Measurements from ENCODE around the gene REPS2. TPM values are rescaled to one million over a fixed set of nuclear protein-coding genes. Genes with fewer than 3 reads are reported as not detected.

The REPS2 gene
- polyA plus RNA-seq, 3 donors, result 2.1 to 4.7 (median 3.6) TPM

- H3K79me2 ChIP-seq (ENCODE audit: insufficient read depth, low read length), result no peaks in the 10 kb centered on the region
- H3K4me1 Mint-ChIP-seq, result peaks cover 21% of the 10 kb centered on the region
- peaks cover 0 to 2% of the 10 kb centered on the region in 2 donors for H3K36me3 ChIP-seq (replicated peaks in 1 of 2; ENCODE audit: control insufficient read depth in 1 of 2, insufficient read depth in 2 of 2, low read length in 2 of 2)
- peaks cover 4 to 11% of the 10 kb centered on the region in 2 donors for H3K4me1 ChIP-seq (ENCODE audit: control insufficient read depth in 1 of 2, insufficient read depth in 2 of 2, low read length in 2 of 2)
- H3K4me3 Mint-ChIP-seq, result peak overlapping the region in 1 of 2 donors; percentile 21
- intact Hi-C loops (cut with micrococcal nuclease), result no loop called here
- no CpG with 5 or more reads among the region's 4 CpGs for WGBS (ENCODE audit: insufficient coverage)
- H3K9me3 ChIP-seq (replicated peaks in 1 of 2; ENCODE audit: control insufficient read depth in 1 of 2, insufficient read depth in 1 of 2, low read length in 2 of 2), result no peaks in the 10 kb centered on the region
- no peak overlapping the region for H2AFZ ChIP-seq (ENCODE audit: insufficient read depth, low read depth, low read length, poor library complexity, severe bottlenecking)
- no peak overlapping the region for H3K4me2 ChIP-seq (replicated peaks; ENCODE audit: extremely low read depth, low read length, poor library complexity, severe bottlenecking)
- TF ChIP-seq, protein P1, sequence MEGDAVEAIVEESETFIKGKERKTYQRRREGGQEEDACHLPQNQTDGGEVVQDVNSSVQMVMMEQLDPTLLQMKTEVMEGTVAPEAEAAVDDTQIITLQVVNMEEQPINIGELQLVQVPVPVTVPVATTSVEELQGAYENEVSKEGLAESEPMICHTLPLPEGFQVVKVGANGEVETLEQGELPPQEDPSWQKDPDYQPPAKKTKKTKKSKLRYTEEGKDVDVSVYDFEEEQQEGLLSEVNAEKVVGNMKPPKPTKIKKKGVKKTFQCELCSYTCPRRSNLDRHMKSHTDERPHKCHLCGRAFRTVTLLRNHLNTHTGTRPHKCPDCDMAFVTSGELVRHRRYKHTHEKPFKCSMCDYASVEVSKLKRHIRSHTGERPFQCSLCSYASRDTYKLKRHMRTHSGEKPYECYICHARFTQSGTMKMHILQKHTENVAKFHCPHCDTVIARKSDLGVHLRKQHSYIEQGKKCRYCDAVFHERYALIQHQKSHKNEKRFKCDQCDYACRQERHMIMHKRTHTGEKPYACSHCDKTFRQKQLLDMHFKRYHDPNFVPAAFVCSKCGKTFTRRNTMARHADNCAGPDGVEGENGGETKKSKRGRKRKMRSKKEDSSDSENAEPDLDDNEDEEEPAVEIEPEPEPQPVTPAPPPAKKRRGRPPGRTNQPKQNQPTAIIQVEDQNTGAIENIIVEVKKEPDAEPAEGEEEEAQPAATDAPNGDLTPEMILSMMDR (IDR thresholded peaks at IDR 0.05), result no peak
- peaks cover 0 to 20% of the 10 kb centered on the region in 2 donors for H3K27me3 ChIP-seq (ENCODE audit: control insufficient read depth in 2 of 2, insufficient read depth in 2 of 2, low read length in 2 of 2)
- H3K27me3 Mint-ChIP-seq (ENCODE audit: low read depth in 3 of 3), result peaks cover 0 to 20% (median 1%) of the 10 kb centered on the region in 3 donors
- H3K9ac ChIP-seq (ENCODE audit: insufficient read depth, low read length, poor library complexity, severe bottlenecking), result no peak overlapping the region
- peak overlapping the region in 2 of 7 donors; percentile 38 to 47 for H3K27ac Mint-ChIP-seq
- no peak overlapping the region for H3K27ac ChIP-seq (ENCODE audit: low read depth in 1 of 2, low read length in 2 of 2)
- no peaks in the 10 kb centered on the region for H4K20me1 ChIP-seq (ENCODE audit: insufficient read depth, low read length)
- no peak overlapping the region for H3K4me3 ChIP-seq (replicated peaks in 1 of 3; ENCODE audit: low read depth in 2 of 3, low read length in 3 of 3)
- DNase-seq, result peak in 2 of 3 donors; percentile 14 to 19
- no peaks in the 10 kb centered on the region for H3K9me3 Mint-ChIP-seq
- peaks cover 5 to 14% of the 10 kb centered on the region in 2 donors for H3K36me3 Mint-ChIP-seq
These were observed 83.6 kb downstream of the REPS2 start for GRCh38 chrX:17030092-17030491.

- Histone ChIP-seq H2AFZ (ENCODE audit: insufficient read depth, low read depth, low read length, poor library complexity, severe bottlenecking) (no peak overlapping the region), H3K79me2 (ENCODE audit: insufficient read depth, low read length) (no peaks in the 10 kb centered on the region), H3K9ac (ENCODE audit: insufficient read depth, low read length, poor library complexity, severe bottlenecking) (no peak overlapping the region), H3K27me3 (ENCODE audit: control insufficient read depth in 2 of 2, insufficient read depth in 2 of 2, low read length in 2 of 2) (peaks cover 0 to 18% of the 10 kb centered on the region in 2 donors), H3K27ac (ENCODE audit: low read depth in 1 of 2, low read length in 2 of 2) (no peak overlapping the region), H3K36me3 (replicated peaks in 1 of 2; ENCODE audit: control insufficient read depth in 1 of 2, insufficient read depth in 2 of 2, low read length in 2 of 2) (peaks cover 0 to 2% of the 10 kb centered on the region in 2 donors), H3K4me2 (replicated peaks; ENCODE audit: extremely low read depth, low read length, poor library complexity, severe bottlenecking) (no peak overlapping the region), H3K4me1 (ENCODE audit: control insufficient read depth in 1 of 2, insufficient read depth in 2 of 2, low read length in 2 of 2) (peaks cover 4 to 11% of the 10 kb centered on the region in 2 donors), H3K9me3 (replicated peaks in 1 of 2; ENCODE audit: control insufficient read depth in 1 of 2, insufficient read depth in 1 of 2, low read length in 2 of 2) (no peaks in the 10 kb centered on the region), H4K20me1 (ENCODE audit: insufficient read depth, low read length) (no peaks in the 10 kb centered on the region), H3K4me3 (replicated peaks in 1 of 3; ENCODE audit: low read depth in 2 of 3, low read length in 3 of 3) (no peak overlapping the region)
- Mint-ChIP-seq H3K4me3 (peak overlapping the region in 1 of 2 donors; percentile 21), H3K27ac (no peak overlapping the region), H3K9me3 (no peaks in the 10 kb centered on the region), H3K4me1 (peaks cover 22% of the 10 kb centered on the region), H3K36me3 (peaks cover 4 to 15% of the 10 kb centered on the region in 2 donors), H3K27me3 (ENCODE audit: low read depth in 3 of 3) (peaks cover 0 to 21% (median 1%) of the 10 kb centered on the region in 3 donors)
- DNase-seq, result no peak
- WGBS (ENCODE audit: insufficient coverage), result 90% methylated on average over 2 of the region's 3 CpGs
- TF ChIP-seq, protein P1 (IDR thresholded peaks at IDR 0.05), result no peak
- intact Hi-C loops (cut with micrococcal nuclease), result no loop called here
These were observed 84.3 kb downstream of the REPS2 start for GRCh38 chrX:17030580-17031270.
